Measurements from ENCODE around the gene AHRR.

The AHRR gene

GRCh38 chr5:423233-423565 lies 101.7 kb downstream of the AHRR start:
- Histone ChIP-seq H3K4me1 (ENCODE audit: control insufficient read depth, insufficient read depth, low read length, poor library complexity, severe bottlenecking) (no peaks in the 10 kb centered on the region), H3K36me3 (ENCODE audit: control insufficient read depth, insufficient read depth, low read length) (no peaks in the 10 kb centered on the region)
- 96% methylated on average over 9 of the region's 9 CpGs for WGBS, 2 experiments (ENCODE audit: insufficient coverage in 2 of 2)

GRCh38 chr5:423626-424261 lies 102.2 kb downstream of the AHRR start:
- WGBS, 2 experiments (ENCODE audit: insufficient coverage in 2 of 2) = 93 to 97% methylated on average over 15 to 20 of the region's 24 CpGs
- no peaks in the 10 kb centered on the region for H3K36me3 ChIP-seq (ENCODE audit: control insufficient read depth, insufficient read depth, low read length)

More at GRCh38 chr5:423233-423565, 101.7 kb downstream of the AHRR start:
- Histone ChIP-seq H3K9me3 (ENCODE audit: control insufficient read depth, low read length) (no peaks in the 10 kb centered on the region), H3K27ac (ENCODE audit: low read depth, low read length, severe bottlenecking) (no peak overlapping the region), H3K4me3 (ENCODE audit: extremely low read depth, insufficient read depth, low read length, poor library complexity, severe bottlenecking) (no peak overlapping the region)

GRCh38 chr5:424301-425110 lies 103.0 kb downstream of the AHRR start:
- Histone ChIP-seq H3K9me3 (ENCODE audit: control insufficient read depth, low read length) (no peaks in the 10 kb centered on the region), H3K27ac (ENCODE audit: low read depth, low read length, severe bottlenecking) (no peak overlapping the region), H3K4me1 (ENCODE audit: control insufficient read depth, insufficient read depth, low read length, poor library complexity, severe bottlenecking) (no peaks in the 10 kb centered on the region), H3K4me3 (ENCODE audit: extremely low read depth, insufficient read depth, low read length, poor library complexity, severe bottlenecking) (no peak overlapping the region), H3K36me3 (ENCODE audit: control insufficient read depth, insufficient read depth, low read length) (no peaks in the 10 kb centered on the region)
- WGBS, 2 experiments (ENCODE audit: insufficient coverage in 2 of 2) = 91 to 95% methylated on average over 3 to 6 of the region's 11 CpGs

More at GRCh38 chr5:423626-424261, 102.2 kb downstream of the AHRR start:
- Histone ChIP-seq H3K4me1 (ENCODE audit: control insufficient read depth, insufficient read depth, low read length, poor library complexity, severe bottlenecking) (no peaks in the 10 kb centered on the region), H3K9me3 (ENCODE audit: control insufficient read depth, low read length) (no peaks in the 10 kb centered on the region), H3K4me3 (ENCODE audit: extremely low read depth, insufficient read depth, low read length, poor library complexity, severe bottlenecking) (no peak overlapping the region), H3K27ac (ENCODE audit: low read depth, low read length, severe bottlenecking) (no peak overlapping the region)

GRCh38 chr5:425714-426113 lies 104.2 kb downstream of the AHRR start:
- no peak overlapping the region for H3K4me3 ChIP-seq (ENCODE audit: extremely low read depth, insufficient read depth, low read length, poor library complexity, severe bottlenecking)
- WGBS, 2 experiments (ENCODE audit: insufficient coverage in 2 of 2) = 100% methylated on average over 1 of the region's 5 CpGs; no CpG with 5 or more reads in 1 of the 2 experiments
- H3K27ac ChIP-seq (ENCODE audit: low read depth, low read length, severe bottlenecking) = no peak overlapping the region
- no peaks in the 10 kb centered on the region for H3K36me3 ChIP-seq (ENCODE audit: control insufficient read depth, insufficient read depth, low read length)
- H3K9me3 ChIP-seq (ENCODE audit: control insufficient read depth, low read length) = no peaks in the 10 kb centered on the region
- no peaks in the 10 kb centered on the region for H3K4me1 ChIP-seq (ENCODE audit: control insufficient read depth, insufficient read depth, low read length, poor library complexity, severe bottlenecking)

- no peak overlapping the region for H3K27ac ChIP-seq (ENCODE audit: low read depth, low read length, severe bottlenecking)
- no peaks in the 10 kb centered on the region for H3K4me1 ChIP-seq (ENCODE audit: control insufficient read depth, insufficient read depth, low read length, poor library complexity, severe bottlenecking)
- H3K4me3 ChIP-seq (ENCODE audit: extremely low read depth, insufficient read depth, low read length, poor library complexity, severe bottlenecking) = no peak overlapping the region
- no peaks in the 10 kb centered on the region for H3K36me3 ChIP-seq (ENCODE audit: control insufficient read depth, insufficient read depth, low read length)
- H3K9me3 ChIP-seq (ENCODE audit: control insufficient read depth, low read length) = no peaks in the 10 kb centered on the region
- 88 to 92% methylated on average over 3 of the region's 3 CpGs for WGBS, 2 experiments (ENCODE audit: insufficient coverage in 2 of 2)
Observed at GRCh38 chr5:426392-426976, 105.0 kb downstream of the AHRR start.

GRCh38 chr5:427415-428087 lies 106.0 kb downstream of the AHRR start:
- Histone ChIP-seq H3K27ac (ENCODE audit: low read depth, low read length, severe bottlenecking) (no peak overlapping the region), H3K9me3 (ENCODE audit: control insufficient read depth, low read length) (no peaks in the 10 kb centered on the region), H3K4me1 (ENCODE audit: control insufficient read depth, insufficient read depth, low read length, poor library complexity, severe bottlenecking) (no peaks in the 10 kb centered on the region), H3K4me3 (ENCODE audit: extremely low read depth, insufficient read depth, low read length, poor library complexity, severe bottlenecking) (no peak overlapping the region), H3K36me3 (ENCODE audit: control insufficient read depth, insufficient read depth, low read length) (no peaks in the 10 kb centered on the region)
- WGBS, 2 experiments (ENCODE audit: insufficient coverage in 2 of 2) = 90 to 95% methylated on average over 33 to 39 of the region's 39 CpGs

GRCh38 chr5:428219-428618 lies 106.7 kb downstream of the AHRR start:
- H3K4me1 ChIP-seq (ENCODE audit: control insufficient read depth, insufficient read depth, low read length, poor library complexity, severe bottlenecking) = no peaks in the 10 kb centered on the region
- WGBS, 2 experiments (ENCODE audit: insufficient coverage in 2 of 2) = 90 to 100% methylated on average over 3 to 8 of the region's 11 CpGs
- H3K27ac ChIP-seq (ENCODE audit: low read depth, low read length, severe bottlenecking) = no peak overlapping the region
- no peaks in the 10 kb centered on the region for H3K36me3 ChIP-seq (ENCODE audit: control insufficient read depth, insufficient read depth, low read length)
- H3K9me3 ChIP-seq (ENCODE audit: control insufficient read depth, low read length) = no peaks in the 10 kb centered on the region
- no peak overlapping the region for H3K4me3 ChIP-seq (ENCODE audit: extremely low read depth, insufficient read depth, low read length, poor library complexity, severe bottlenecking)

GRCh38 chr5:428754-429452 lies 107.4 kb downstream of the AHRR start:
- H3K4me1 ChIP-seq (ENCODE audit: control insufficient read depth, insufficient read depth, low read length, poor library complexity, severe bottlenecking) = no peaks in the 10 kb centered on the region
- WGBS, 2 experiments (ENCODE audit: insufficient coverage in 2 of 2) = 90 to 93% methylated on average over 15 to 17 of the region's 22 CpGs
- no peaks in the 10 kb centered on the region for H3K36me3 ChIP-seq (ENCODE audit: control insufficient read depth, insufficient read depth, low read length)
- no peaks in the 10 kb centered on the region for H3K9me3 ChIP-seq (ENCODE audit: control insufficient read depth, low read length)
- H3K27ac ChIP-seq (ENCODE audit: low read depth, low read length, severe bottlenecking) = no peak overlapping the region
- no peak overlapping the region for H3K4me3 ChIP-seq (ENCODE audit: extremely low read depth, insufficient read depth, low read length, poor library complexity, severe bottlenecking)

- H3K36me3 ChIP-seq (ENCODE audit: control insufficient read depth, insufficient read depth, low read length) = no peaks in the 10 kb centered on the region
- no peak overlapping the region for H3K4me3 ChIP-seq (ENCODE audit: extremely low read depth, insufficient read depth, low read length, poor library complexity, severe bottlenecking)
- H3K4me1 ChIP-seq (ENCODE audit: control insufficient read depth, insufficient read depth, low read length, poor library complexity, severe bottlenecking) = no peaks in the 10 kb centered on the region
- H3K27ac ChIP-seq (ENCODE audit: low read depth, low read length, severe bottlenecking) = no peak overlapping the region
- H3K9me3 ChIP-seq (ENCODE audit: control insufficient read depth, low read length) = no peaks in the 10 kb centered on the region
- 92 to 96% methylated on average over 31 to 35 of the region's 35 CpGs for WGBS, 2 experiments (ENCODE audit: insufficient coverage in 2 of 2)
Observed at GRCh38 chr5:429453-430188, 108.1 kb downstream of the AHRR start.
